ENCODE data around the gene MKLN1.

MKLN1 gene

GRCh38 chr7:131527456-131527855, 199.8 kb downstream of the MKLN1 start:
- DNase-seq, result peak; percentile 29

DNA sequence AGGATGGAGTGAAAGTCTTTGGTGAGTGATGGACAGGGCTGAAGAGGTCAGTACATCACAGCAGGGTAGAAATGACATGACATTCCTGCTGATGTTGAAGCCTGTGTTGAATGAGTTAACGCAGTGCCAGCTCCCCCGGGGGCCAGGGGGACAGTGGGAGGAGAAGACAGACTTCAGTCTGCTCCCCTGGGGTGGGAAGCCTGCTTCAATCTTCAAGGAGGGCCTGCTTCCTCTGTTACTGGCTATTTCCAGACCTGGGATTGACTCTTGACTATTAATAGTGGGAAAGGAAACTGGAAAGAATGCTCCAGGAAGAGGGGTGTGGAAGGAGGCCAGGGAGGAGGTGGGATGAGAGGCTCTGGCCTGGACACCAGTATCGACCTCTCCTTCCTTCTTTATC, 201.5 kb downstream of the MKLN1 start:
- no peak for DNase-seq

DNA sequence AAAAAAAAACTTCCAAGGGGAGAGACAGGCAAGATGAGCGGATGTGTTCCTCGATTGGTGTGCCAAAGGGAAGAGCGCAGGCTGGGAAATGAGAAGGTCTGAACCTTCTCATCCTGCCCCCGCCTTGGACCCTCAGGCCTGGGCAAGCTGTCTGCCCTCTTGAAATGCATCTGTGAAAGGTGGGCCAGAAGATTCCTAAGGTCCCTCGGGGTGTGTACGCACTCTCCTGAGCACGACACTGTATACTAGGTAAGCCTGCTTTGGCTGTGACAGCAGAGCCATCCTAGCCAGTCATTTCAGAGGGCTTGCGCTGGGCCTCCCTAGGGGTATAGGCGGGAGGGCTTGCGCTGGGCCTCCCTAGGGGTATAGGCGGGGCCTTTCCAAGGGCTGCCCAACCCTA, 201.9 kb downstream of the MKLN1 start:
- DNase-seq, result no peak

DNA sequence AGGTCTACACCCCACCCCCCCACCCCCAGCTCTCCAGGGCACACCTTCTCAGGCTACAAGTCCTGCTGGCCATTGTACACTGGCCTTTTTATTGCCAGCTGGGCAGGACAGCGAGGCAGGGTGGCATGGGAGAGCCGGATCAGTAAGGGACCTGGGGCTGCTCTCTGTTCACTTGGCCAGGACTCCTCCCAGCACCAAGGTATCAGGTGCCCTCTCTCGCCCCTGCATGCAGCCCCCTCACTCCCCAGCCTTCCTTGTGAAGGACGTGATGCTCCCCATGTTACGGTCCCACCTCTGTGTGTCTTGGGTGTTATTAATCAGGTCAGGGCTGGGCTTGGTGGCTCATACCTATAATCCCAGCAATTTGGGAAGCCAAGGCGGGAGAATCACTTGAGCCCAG, 202.5 kb downstream of the MKLN1 start:
- DNase-seq, result no peak

DNA sequence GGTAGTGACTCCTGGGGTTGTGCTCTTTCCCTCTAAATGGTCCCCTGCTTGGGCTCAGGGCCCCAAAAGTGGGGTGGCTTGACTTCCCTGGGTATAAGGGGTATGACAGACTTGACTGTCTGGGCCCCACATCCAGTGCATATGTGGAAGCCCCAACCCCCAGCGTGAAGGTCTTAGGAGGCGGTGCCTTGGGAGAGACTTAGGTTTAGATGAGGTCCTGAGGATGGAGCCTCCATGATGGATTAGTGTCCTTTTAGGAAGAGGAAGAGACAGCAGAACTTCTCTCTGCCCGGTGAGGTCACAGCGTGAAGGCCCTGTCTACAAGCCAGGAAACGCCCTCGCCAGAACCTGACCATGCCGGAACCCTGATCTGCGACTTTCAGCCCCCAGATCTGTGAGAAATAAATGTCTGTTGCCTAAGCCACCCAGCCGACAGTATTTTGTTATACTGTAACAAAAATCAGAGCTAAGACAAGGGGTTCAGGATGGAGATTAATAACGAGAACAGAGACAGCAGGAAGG, 205.0 kb downstream of the MKLN1 start:
- DNase-seq, result no peak

GRCh38 chr7:131533151-131533559, 205.5 kb downstream of the MKLN1 start:
- no peak for DNase-seq

GRCh38 chr7:131533566-131534561, 206.2 kb downstream of the MKLN1 start:
- no peak for DNase-seq

GRCh38 chr7:131536361-131536849, 208.7 kb downstream of the MKLN1 start:
- DNase-seq, result no peak

DNA sequence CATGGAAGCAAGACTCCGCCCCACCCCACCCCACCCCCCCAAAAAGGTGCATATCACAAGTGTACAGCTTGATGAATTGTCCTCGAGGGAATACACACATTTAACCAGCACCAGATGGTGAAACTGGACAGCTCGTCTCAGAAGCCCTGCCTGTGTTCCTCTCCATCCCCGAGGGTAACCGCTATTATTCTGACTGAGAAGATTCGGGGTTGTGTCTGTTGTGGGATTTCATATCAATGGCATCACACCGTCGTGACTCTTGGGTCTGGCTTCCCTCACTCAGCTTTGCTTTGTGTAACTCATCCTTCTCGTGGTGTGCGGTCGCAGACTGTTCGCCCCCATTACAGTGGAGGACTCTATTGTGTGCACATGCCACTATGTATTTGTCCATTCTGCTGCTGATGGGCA, 209.9 kb downstream of the MKLN1 start:
- no peak for DNase-seq

- no peak for DNase-seq
Measured at GRCh38 chr7:131538071-131538812, 210.6 kb downstream of the MKLN1 start.

- DNase-seq, result no peak
Measured at GRCh38 chr7:131538813-131539179, 211.1 kb downstream of the MKLN1 start.

- no peak for DNase-seq
Measured at GRCh38 chr7:131540491-131541162, 213.0 kb downstream of the MKLN1 start.

GRCh38 chr7:131543298-131543697, 215.6 kb downstream of the MKLN1 start:
- no peak for DNase-seq

DNA sequence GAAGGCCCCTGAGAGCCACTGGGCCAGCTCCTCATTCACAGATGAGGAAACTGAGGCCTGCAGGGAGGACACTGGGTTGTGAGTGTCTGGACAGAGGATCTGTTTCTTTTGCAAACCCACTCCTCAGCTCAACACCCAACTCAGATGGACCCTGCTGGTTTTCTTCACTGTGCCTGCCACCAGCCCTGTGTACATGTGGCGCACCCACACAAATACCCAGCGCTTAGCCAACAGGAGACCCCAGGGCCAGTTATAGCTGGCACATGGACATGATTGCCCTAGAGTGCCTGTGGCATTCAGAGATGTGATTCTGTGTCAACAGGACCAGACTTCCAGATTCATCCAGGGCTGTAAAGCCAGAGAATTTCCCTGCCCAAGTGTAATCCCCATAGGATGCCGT, 216.3 kb downstream of the MKLN1 start:
- no peak for DNase-seq

DNA sequence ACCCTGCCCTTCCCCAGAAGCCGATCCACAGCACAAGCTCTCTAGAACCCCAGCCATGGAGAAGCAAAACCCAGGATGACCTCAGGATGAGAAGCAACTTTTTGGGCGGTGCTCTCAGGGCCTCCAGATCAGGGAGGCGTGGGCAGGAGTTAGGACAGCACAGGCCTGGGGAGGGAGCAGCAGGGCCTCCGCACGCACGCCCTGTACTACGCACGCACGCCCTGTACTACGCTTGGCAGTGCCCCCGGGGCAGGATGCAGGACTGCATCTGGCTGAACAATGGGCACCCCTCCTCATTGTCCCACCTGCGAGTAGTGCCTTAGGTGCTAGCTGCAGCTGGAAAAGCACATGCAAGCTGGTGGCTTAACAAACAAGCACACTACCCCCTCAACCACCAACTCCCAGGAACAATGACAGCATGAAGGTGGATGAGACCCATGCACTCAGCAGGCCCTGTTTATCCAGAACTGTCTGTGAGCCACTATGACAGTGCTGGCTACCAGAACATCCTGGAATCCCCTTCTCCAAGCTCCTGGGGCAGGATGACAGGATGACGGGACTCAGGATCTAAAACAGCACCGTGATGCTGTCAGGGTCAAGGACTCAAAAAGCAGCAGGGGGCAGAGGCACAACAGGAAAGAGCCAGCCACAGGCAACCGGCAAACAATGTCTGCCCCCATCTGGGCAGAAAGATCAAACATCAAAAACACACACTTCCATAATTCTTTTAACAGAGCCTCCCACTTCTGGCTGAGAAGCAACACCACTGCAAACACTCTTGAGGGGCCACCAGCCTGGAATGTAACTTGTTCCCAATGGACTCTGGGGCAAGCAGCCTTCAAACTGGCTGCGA, 217.0 kb downstream of the MKLN1 start:
- peak; percentile 12 for DNase-seq

- no peak for DNase-seq
Measured at GRCh38 chr7:131546126-131546525, 218.4 kb downstream of the MKLN1 start.

Data from GDM1 (cell line).